NCI-H1417 (cell line): Measurements from ENCODE around the gene NSUN5.
"Not testable (repeated sequence)": the region's sequence is repeated elsewhere in the genome, so short reads cannot be mapped to it uniquely, and the experiment has no call there.

Experiments used
- DNase-seq, 3 experiments: peaks; one replicate each; lab custom pipeline; 2025; lab: John Stamatoyannopoulos, UW

NSUN5 gene

GRCh38 chr7:73277210-73277609 is 31.4 kb downstream of the NSUN5 start:
- not testable (repeated sequence) for DNase-seq

- not testable (repeated sequence) for DNase-seq
Measured at GRCh38 chr7:73267813-73268212, 40.8 kb downstream of the NSUN5 start.

DNA sequence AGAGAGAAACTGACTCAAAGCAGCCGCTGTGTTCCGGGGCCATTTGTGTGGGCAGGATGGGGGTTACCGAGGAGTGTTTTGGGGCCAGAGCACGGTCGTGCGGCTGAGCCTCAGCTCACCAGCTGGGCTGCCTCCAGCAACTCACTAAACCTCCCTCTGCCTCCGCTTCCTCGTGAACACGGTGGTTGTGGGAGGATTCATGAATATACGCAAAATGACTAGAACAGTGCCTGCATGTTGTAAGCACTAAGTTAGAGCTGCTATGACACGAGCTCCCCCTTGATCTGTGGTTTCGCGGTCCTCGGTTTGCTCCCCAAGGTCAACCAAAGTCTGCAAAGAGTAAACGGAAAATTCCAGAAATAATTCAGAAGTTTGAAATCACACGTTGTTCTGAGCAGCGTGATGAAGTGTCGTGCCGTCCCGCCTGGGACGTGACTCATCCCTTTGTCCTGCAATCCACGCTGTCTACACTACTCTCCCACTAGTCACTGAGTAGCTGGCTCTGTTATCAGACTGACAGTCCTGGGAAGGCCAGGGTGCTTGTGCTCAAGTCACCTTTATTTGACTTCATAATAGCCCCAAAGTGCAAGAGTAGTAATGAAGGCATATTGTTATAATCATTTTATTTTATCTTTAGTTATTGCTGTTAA is 41.8 kb downstream of the NSUN5 start:
- not testable (repeated sequence) for DNase-seq

DNA sequence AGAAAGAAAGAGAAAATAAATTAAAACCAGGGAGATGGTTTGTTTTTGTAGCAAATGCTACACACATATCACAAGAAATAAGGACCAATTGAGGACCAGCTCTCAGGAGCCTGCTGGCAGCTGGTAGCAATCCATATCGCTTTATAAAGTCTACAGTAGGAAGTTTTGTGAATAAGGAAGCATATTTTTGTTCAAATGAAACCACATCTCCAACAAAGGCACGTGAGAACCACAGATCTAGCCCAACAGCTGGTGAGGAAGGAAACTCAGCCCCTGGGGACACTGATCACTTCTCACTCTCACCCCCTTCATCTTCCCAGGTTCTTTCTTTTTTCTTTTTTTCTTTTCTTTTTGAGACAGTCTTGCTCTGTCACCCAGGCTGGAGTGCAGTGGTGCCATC is 46.2 kb downstream of the NSUN5 start:
- DNase-seq: not testable (repeated sequence)
